Stimulated activated CD4-positive, alpha-beta T cell treated with anti-CD3 and anti-CD28 coated beads, Interleukin-4, amount 100 ng/mL, for 1 hour (primary cell): ENCODE data around the gene MYO3B.
"Not testable (repeated sequence)": the region's sequence is repeated elsewhere in the genome, so short reads cannot be mapped to it uniquely, and the experiment has no call there.

ENCODE experiments used
- DNase-seq: peaks from one replicate; pipeline ENCODE4 v3.0.0-alpha.2; 2020

MYO3B gene

GRCh38 chr2:170265321-170265720 lies 87.4 kb downstream of the MYO3B start:
- no peak for DNase-seq

GRCh38 chr2:170266358-170266757 lies 88.4 kb downstream of the MYO3B start:
- DNase-seq = no peak

GRCh38 chr2:170267071-170267470 lies 89.1 kb downstream of the MYO3B start:
- no peak for DNase-seq

- DNase-seq = no peak
These were observed 92.4 kb downstream of the MYO3B start for GRCh38 chr2:170270278-170270864.

GRCh38 chr2:170271340-170271739 lies 93.4 kb downstream of the MYO3B start:
- no peak for DNase-seq

GRCh38 chr2:170276056-170276455 lies 98.1 kb downstream of the MYO3B start:
- no peak for DNase-seq

- DNase-seq = no peak
These were observed 99.1 kb downstream of the MYO3B start for GRCh38 chr2:170276925-170277629.

GRCh38 chr2:170277951-170278350 lies 100.0 kb downstream of the MYO3B start:
- no peak for DNase-seq

- DNase-seq = not testable (repeated sequence)
These were observed 101.7 kb downstream of the MYO3B start for GRCh38 chr2:170279615-170280014.

GRCh38 chr2:170282851-170283250 lies 104.9 kb downstream of the MYO3B start:
- no peak for DNase-seq

GRCh38 chr2:170284205-170284604 lies 106.3 kb downstream of the MYO3B start:
- no peak for DNase-seq

- DNase-seq = no peak
These were observed 110.9 kb downstream of the MYO3B start for GRCh38 chr2:170288859-170289258.

- DNase-seq = no peak
These were observed 113.5 kb downstream of the MYO3B start for GRCh38 chr2:170291474-170291873.

- no peak for DNase-seq
These were observed 114.5 kb downstream of the MYO3B start for GRCh38 chr2:170292415-170292814.

- DNase-seq = no peak
These were observed 119.5 kb downstream of the MYO3B start for GRCh38 chr2:170297496-170297895.

GRCh38 chr2:170298115-170298514 lies 120.2 kb downstream of the MYO3B start:
- DNase-seq = no peak

GRCh38 chr2:170298861-170299429 lies 121.0 kb downstream of the MYO3B start:
- no peak for DNase-seq

- no peak for DNase-seq
These were observed 123.0 kb downstream of the MYO3B start for GRCh38 chr2:170300993-170301392.

- DNase-seq = no peak
These were observed 123.7 kb downstream of the MYO3B start for GRCh38 chr2:170301626-170302025.

- DNase-seq = no peak
These were observed 127.8 kb downstream of the MYO3B start for GRCh38 chr2:170305711-170306110.

- no peak for DNase-seq
These were observed 128.4 kb downstream of the MYO3B start for GRCh38 chr2:170306293-170306873.

GRCh38 chr2:170307052-170307451 lies 129.1 kb downstream of the MYO3B start:
- DNase-seq = no peak

GRCh38 chr2:170307555-170308351 lies 129.8 kb downstream of the MYO3B start:
- no peak for DNase-seq
